ENCODE data around the gene RUNX3.

RUNX3 gene

DNA sequence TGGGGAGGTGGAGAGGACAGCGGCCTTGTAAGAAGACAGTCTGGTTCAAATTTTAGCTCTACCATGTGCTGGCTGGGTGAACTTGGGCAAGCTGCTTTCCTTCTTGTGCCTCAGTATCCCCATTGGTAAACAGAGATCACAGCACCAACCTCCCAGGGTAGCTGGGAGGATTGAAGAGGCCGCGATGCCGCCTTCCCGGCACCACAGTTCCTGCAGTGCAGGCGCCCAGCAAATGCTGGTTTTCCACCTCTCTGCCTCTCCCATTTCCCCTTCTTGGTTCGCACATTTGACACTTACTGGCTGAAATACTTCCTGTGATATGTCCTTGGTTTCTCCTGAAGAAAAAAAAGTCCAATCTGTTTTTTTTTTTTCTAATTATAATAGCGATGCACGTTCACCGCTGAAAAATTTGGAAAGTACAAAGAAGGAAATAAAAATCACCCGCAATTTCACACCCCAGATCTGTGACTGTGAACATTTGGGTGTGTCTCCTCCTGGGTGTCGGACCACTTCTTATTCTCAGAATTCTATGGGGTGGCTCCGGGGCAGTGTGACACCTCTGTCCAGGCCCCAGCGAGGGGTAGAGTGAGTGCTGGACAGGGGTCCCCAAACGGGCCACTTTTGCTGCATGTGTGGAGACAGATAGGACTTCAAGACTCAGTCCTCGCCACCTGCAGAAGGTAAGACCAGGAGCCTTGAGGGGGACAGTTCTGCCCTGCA, 73.1 kb downstream of the RUNX3 start:
- no peak for DNase-seq
- TF ChIP-seq, protein P1, sequence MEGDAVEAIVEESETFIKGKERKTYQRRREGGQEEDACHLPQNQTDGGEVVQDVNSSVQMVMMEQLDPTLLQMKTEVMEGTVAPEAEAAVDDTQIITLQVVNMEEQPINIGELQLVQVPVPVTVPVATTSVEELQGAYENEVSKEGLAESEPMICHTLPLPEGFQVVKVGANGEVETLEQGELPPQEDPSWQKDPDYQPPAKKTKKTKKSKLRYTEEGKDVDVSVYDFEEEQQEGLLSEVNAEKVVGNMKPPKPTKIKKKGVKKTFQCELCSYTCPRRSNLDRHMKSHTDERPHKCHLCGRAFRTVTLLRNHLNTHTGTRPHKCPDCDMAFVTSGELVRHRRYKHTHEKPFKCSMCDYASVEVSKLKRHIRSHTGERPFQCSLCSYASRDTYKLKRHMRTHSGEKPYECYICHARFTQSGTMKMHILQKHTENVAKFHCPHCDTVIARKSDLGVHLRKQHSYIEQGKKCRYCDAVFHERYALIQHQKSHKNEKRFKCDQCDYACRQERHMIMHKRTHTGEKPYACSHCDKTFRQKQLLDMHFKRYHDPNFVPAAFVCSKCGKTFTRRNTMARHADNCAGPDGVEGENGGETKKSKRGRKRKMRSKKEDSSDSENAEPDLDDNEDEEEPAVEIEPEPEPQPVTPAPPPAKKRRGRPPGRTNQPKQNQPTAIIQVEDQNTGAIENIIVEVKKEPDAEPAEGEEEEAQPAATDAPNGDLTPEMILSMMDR (IDR thresholded peaks at IDR 0.05; ENCODE audit: low read depth, low read length), result no peak
- no peak overlapping the region for H3K4me3 ChIP-seq (ENCODE audit: low read depth, low read length)

DNA sequence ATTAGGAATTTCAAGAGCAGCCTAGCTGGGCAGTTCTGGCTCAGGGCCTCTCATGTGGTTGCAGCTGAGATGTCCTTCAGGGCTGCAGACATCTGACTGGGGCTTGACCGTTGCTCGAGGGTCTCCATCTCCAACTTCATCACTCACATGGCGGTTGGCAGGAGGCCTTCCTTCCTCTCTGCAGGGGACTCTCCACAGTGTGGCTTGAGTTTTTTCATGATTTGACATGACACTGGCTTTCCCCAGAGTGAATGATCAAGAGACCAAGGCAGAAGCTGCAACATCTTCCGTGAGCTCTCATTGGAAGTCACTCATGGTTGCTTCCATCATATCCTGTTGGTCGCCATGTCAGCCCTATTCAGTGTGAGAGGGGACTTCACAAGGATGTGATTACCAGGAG, 74.6 kb downstream of the RUNX3 start:
- no peaks in the 10 kb centered on the region for H3K36me3 ChIP-seq
- TF ChIP-seq, protein P1 (IDR thresholded peaks at IDR 0.05; ENCODE audit: low read depth, low read length), result no peak
- DNase-seq, result no peak
- no peak overlapping the region for H3K4me3 ChIP-seq (ENCODE audit: low read depth, low read length)
- no peak overlapping the region for H3K27ac ChIP-seq
- no peaks in the 10 kb centered on the region for H3K9me3 ChIP-seq (ENCODE audit: severe bottlenecking)
- H3K27me3 ChIP-seq (ENCODE audit: insufficient read depth, low read depth, severe bottlenecking), result no peaks in the 10 kb centered on the region

More for the DNA sequence above, 73.1 kb downstream of the RUNX3 start:
- no peaks in the 10 kb centered on the region for H3K36me3 ChIP-seq
- H3K9me3 ChIP-seq (ENCODE audit: severe bottlenecking), result no peaks in the 10 kb centered on the region
- H3K27ac ChIP-seq, result no peak overlapping the region
- no peaks in the 10 kb centered on the region for H3K27me3 ChIP-seq (ENCODE audit: insufficient read depth, low read depth, severe bottlenecking)

DNA sequence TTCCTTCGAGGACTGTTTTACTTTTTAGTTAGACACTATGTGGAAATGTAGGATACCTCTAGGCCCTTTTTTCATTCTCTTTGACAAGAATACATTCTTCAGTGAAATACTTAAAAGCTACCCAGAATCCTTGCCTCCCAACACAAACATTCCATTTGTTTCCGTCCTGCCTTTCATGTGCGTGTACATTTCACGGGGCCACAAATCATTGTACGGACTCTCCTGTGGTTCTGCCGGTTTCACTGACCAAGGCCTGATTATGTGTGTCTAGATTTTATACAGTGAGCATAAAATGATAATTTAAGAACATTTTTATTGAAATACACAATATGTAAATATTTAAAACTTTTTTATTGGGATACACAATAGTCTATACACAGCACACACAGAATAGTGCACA, 76.4 kb downstream of the RUNX3 start:
- no peak overlapping the region for H3K27ac ChIP-seq
- H3K9me3 ChIP-seq (ENCODE audit: severe bottlenecking), result no peaks in the 10 kb centered on the region
- H3K4me3 ChIP-seq (ENCODE audit: low read depth, low read length), result no peak overlapping the region

DNA sequence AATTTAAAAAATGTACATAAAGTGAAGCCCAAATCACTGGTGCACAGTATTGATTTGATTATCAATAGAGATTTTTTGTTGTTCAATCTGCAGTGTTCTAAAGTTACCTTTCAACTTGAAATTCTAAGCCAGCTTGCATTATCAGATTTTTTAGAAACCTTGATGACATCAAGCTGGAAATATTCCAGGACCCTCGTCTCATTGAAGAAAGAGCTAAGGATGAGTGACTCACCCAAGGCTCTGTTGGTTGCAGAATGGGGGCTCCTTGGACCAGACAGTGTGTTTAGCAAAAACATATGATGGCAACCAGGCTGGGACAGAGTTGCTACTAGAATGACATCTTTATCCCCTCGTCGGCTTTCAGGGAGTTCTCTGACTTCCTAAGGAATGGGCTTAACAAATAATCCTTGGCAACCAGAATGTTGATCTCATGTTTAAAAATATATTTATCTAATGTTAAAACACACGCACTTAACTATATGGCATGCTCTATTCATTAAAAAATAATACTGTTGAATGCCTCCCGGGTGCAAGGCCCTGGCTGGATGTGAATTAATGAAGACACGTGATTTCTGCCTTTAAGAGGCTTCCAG, 79.7 kb downstream of the RUNX3 start:
- Histone ChIP-seq H3K36me3 (no peaks in the 10 kb centered on the region; the same call in 1 of the 2 replicates), H3K9me3 (ENCODE audit: severe bottlenecking) (no peaks in the 10 kb centered on the region), H3K27ac (no peak overlapping the region), H3K27me3 (ENCODE audit: insufficient read depth, low read depth, severe bottlenecking) (no peaks in the 10 kb centered on the region), H3K4me3 (ENCODE audit: low read depth, low read length) (no peak overlapping the region)
- no peak for DNase-seq
- TF ChIP-seq, protein P1 (IDR thresholded peaks at IDR 0.05; ENCODE audit: low read depth, low read length), result no peak

More for the DNA sequence above, 76.4 kb downstream of the RUNX3 start:
- no peak for DNase-seq
- Histone ChIP-seq H3K36me3 (no peaks in the 10 kb centered on the region), H3K27me3 (ENCODE audit: insufficient read depth, low read depth, severe bottlenecking) (no peaks in the 10 kb centered on the region)
- TF ChIP-seq, protein P1 (IDR thresholded peaks at IDR 0.05; ENCODE audit: low read depth, low read length), result no peak

DNA sequence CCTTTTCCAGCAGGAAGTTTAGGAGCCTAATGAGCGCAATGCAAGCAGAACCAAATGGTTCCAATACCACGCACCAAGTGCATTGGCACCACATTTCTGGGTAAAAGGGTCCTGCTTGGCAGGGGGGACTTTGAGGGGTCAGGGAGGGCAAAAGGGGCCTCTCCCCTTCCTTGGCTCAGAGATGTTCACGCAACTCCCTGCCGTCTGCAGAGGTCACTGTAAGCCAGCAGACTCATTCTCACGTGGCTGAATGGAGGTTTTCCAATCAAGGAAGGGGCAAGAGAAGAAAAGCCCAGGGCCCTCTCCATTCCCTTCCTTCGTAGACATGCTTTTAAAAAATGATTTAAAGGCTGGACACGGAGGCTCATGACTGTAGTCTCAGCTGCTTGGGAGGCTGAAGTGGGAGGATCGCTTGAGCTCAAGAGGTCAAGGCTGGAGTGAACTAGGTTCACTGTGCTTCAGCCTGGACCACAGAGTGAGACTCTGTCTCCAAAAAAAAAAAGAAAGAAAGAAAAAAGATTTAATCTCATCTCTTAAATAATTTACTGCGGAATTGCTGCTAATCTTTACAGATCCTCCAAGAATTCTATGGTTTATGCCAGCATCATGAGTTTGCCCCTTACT, 80.3 kb downstream of the RUNX3 start:
- Histone ChIP-seq H3K27me3 (ENCODE audit: insufficient read depth, low read depth, severe bottlenecking) (no peaks in the 10 kb centered on the region), H3K4me3 (ENCODE audit: low read depth, low read length) (no peak overlapping the region), H3K36me3 (no peaks in the 10 kb centered on the region; the same call in 1 of the 2 replicates), H3K9me3 (ENCODE audit: severe bottlenecking) (no peaks in the 10 kb centered on the region), H3K27ac (no peak overlapping the region)
- TF ChIP-seq, protein P1 (IDR thresholded peaks at IDR 0.05; ENCODE audit: low read depth, low read length), result peak; percentile 79
- peak; percentile 59 for DNase-seq

Data from WERI-Rb-1 (cell line).